Measurements from ENCODE around the gene PLG.
"Not testable (repeated sequence)": the region's sequence is repeated elsewhere in the genome, so short reads cannot be mapped to it uniquely, and the experiment has no call there.

The PLG gene

DNA sequence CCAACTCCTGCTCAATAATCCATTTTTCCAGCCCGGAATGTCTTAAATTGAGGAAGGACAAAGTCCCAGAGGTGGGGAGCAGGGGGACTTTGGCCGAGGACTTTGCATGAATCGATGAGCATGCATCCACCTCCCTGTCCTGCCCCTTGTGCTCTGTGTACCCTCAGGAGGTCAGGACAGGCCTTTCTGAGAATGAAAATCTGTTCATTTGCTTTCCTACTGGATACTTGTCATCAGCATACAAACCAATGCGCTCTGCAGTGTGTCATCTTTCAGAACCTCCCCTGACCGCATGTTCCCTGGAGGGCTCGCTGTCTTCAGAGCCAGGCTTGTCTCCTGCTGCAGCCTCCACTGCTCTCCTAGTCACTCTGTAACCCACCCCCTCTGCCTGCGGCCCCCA is 2.6 kb downstream of the PLG start:
- not testable (repeated sequence) for DNase-seq (ENCODE audit: low spot score)

DNA sequence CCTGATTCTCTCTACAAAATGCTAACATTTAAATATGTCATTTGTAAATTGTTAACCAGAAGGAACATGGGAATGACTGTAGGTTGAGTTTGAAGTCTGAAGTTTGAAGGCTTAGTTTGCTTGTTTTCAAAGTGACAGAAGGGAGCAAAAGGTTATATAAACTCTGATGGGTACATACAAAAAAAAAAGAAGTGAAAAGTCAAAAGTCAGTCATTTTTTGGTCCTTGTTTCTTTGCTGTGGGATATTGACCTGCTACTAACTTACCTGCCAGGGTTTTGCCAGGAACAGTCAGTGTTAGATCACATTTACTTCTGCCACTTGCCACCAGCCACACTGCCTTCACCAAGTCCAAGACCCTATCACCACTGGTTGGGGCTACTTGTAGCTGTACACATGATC is 6.9 kb downstream of the PLG start:
- DNase-seq (ENCODE audit: low spot score) = not testable (repeated sequence)

DNA sequence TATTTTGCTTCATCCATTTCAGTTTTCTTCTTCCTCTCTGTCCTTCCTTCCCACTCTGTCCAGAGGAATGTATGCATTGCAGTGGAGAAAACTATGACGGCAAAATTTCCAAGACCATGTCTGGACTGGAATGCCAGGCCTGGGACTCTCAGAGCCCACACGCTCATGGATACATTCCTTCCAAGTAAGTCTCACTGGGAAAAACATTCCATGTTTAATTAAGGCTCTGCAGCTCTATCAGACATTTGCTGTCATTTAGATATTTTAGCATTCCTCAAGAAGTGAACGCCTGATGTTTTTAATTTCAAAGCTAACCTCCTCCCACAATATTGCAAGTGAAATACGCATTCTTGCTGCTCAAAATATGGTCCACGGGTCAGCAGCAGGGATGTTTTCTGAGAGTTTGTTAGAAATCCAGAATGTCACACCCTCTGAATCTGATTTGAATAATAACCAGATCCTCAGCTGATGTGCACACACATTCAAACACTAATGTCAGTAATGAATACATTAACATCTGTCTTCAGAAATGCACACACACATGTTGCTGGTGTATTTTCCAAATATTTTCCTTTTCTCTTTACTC is 12.8 kb downstream of the PLG start:
- DNase-seq (ENCODE audit: low spot score) = no peak

DNA sequence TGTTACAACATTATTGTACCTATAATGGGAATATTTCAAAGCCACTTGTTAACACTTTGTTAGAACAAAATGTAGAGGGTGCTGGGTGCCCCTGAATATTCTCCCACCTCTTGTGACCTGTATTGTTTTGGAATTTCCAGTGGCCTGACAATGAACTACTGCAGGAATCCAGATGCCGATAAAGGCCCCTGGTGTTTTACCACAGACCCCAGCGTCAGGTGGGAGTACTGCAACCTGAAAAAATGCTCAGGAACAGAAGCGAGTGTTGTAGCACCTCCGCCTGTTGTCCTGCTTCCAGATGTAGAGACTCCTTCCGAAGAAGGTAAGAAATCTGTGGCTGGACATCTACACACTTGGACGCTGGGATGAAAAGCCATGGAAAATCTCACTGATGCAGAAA is 28.9 kb downstream of the PLG start:
- DNase-seq (ENCODE audit: low spot score) = no peak

DNA sequence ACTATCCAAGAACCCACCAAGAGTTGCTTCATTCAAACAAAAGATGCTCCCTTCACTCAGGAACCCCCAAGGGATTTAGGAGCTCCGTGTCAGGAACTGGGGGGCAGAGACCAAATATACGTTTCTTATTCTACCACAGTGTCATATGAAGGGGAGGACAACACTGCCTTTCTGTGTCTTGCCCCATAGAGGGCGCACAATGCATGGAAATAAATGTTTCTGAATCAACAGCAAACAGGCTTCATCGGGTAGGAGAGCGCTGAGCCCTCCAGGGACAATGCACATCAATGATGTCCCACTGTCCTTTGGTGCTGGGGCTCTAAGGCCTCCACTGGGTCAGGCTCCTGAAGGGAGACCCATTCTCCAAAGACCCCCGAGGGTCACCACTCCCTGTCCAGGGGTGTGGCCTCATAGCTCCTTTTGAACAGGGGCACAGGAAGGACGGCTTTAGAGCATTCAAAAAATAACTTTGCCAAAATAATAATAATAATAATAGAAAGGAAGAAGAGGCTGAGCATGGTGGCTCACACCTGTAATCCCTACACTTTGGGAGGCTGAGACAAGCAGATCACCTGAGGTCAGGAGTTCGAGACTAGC is 31.1 kb downstream of the PLG start:
- DNase-seq (ENCODE audit: low spot score) = peak; percentile 12

DNA sequence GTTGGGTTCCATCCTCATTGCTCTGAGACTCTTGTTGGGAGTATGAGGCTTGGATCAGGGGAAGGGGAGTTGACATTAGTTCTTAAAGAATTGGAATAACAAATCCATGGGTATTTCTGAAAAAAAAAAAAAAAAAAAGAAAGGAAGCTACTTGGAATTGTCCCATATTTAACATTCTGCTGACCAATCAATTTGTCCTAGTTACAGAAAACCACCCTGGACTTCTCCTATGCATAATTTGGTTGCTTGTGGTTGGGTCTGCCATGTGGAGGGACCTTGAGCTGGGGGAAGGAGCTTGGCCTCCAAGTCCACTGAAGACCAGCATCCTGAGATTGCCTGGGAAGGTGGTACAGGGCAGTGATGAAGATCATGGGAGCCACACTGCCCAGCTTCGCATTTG is 32.6 kb downstream of the PLG start:
- no peak for DNase-seq (ENCODE audit: low spot score)

DNA sequence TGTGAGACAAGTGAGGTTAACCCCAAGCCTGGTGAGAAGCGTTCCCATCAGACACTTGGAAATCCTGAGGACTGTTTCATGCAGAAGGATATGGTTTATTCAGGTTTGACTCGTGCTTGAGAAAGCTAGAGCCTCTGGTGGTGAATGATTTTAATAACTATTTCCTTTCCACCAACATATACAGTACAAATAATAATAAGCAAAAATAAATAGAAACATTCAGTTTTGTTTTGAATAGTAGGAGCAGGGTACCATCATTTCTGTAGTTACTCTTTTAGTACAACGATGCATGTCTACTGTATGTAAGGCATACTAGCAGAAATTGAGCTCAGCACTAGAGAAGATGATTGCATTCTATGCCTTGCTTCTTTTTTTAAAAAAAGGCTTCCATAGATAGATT is 33.5 kb downstream of the PLG start:
- no peak for DNase-seq (ENCODE audit: low spot score)

DNA sequence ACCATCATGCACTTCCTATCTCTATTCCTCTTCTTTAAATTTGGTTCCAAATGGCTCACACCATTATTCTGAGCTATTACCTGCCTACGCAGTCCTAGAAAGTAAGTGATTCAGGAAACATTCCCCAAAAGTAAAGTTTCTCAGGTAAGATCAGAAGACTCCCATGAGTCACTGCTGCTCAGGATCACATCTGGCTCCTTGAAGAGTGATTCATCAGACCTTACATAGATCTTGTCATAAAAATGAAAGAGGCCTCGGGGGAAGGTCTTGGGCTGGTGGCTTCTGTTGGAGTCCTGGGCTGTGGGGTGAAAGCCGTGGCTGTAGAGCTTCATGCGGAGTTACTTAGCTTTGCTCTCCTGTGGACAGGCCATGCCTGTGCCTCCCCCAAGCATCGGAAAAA is 35.9 kb downstream of the PLG start:
- no peak for DNase-seq (ENCODE audit: low spot score)

DNA sequence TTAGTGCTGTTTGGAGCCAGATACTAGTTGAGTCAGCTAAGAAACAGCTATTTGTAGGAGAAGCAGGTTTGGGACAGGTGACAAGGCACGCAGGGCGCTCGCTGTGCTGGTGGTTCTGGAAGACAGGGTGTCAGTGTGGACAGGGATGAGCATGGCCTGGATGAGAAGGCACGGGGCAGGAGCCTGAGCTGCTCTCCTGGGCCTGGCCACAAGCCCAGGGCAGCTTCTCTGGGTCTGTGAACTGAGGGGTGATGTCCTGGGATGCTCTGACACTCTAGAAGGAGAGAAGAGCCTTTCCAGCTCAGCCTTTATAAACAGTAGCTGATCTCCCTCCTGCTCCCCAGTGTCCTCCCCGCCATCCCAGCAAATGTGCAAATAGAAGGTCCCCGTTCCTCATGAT is 37.9 kb downstream of the PLG start:
- DNase-seq (ENCODE audit: low spot score) = no peak

DNA sequence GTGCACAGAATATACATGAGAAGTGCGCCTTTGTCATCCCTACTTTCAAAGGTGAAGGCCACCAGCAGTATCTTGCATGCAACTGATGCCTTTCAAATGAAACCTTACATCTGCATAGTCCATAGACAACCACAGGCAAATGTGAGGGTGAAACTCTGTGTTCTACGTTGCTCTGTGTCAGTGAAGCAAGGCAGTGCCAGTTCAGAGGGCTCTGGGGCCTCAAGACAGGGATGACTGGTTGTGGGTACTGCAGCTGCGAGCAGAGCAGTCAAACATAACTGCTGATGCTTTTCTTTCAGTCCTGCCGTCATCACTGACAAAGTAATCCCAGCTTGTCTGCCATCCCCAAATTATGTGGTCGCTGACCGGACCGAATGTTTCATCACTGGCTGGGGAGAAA is 39.0 kb downstream of the PLG start:
- DNase-seq (ENCODE audit: low spot score) = not testable (repeated sequence)

DNA sequence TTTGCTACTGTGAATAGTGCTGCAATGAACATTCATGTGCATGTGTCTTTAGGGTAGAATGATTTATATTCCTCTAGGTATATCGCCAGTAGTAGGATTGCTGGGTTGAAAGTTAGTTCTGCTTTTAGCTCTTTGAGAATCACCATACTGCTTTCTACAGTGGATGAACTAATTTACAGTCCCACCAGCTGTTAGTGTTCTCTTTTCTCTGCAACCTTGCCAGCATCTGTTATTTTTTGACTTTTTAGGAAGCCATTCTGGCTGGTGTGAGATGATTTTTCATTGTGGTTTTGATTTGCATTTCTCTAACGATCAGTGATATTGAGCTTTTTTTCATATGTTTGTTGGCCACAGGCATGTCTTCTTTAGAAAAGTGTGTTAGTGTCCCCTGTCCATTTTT is 40.0 kb downstream of the PLG start:
- no peak for DNase-seq (ENCODE audit: low spot score)

DNA sequence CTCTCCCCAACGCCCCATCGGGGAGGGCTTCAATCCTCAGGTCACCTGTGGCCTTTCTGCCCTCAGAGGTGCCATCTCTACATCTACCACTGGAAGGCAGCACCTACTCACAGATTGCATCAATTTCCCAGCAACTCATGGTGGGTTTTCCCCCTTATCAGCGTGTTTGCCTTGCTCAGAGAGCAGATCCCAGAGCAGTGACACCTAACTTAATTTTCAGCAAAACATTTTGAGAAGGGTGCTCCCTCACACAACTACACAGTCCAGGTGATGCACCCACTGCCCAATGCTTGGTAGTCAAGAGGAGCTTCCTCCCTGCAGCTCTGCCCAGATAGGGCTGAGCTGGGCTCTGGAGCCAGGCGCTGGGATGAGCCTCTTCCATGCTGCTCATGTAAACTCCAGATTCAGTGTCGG is 48.2 kb downstream of the PLG start:
- DNase-seq (ENCODE audit: low spot score) = no peak

DNA sequence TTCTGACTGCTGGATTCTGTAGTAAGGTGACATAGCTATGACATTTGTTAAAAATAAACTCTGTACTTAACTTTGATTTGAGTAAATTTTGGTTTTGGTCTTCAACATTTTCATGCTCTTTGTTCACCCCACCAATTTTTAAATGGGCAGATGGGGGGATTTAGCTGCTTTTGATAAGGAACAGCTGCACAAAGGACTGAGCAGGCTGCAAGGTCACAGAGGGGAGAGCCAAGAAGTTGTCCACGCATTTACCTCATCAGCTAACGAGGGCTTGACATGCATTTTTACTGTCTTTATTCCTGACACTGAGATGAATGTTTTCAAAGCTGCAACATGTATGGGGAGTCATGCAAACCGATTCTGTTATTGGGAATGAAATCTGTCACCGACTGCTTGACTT is 51.2 kb downstream of the PLG start:
- DNase-seq (ENCODE audit: low spot score) = not testable (repeated sequence)

DNA sequence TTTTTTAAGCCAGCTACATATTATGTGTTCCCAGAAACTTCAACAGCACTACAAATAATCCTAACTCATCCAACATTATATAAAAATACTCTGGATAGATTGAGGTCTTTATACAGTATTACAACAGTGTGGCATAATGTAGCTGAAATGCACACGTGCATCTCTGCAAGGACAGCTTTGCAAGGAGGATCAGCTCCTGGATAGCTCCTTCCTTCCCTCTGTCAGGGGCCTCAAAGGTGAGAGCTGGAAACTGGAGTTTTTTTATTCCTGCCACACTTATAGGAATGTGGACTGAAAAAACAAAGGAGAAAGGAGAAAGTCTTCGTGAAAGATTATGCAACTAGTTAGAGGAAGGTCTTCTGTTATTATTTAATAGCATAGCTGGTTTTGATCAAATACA is 53.1 kb downstream of the PLG start:
- no peak for DNase-seq (ENCODE audit: low spot score)

DNA sequence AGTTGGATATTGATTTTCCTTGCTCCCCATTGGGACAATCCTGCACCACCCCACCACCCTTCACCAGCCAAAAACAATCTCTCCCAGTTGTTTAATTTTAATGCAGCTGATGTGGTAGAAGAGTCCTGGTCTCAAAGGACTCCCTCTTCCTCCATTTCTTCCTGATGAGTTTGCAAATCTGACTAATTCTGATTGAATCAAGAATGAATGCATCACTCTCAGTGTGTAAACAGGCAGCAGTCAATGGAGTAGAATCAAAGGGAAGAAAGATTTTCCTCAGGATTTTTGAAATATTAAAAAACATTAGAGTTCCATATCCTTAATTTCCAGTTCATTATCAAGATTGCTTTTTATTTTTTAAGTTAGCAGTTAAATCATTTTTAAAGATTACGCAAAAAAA is 54.0 kb downstream of the PLG start:
- DNase-seq (ENCODE audit: low spot score) = no peak

DNA sequence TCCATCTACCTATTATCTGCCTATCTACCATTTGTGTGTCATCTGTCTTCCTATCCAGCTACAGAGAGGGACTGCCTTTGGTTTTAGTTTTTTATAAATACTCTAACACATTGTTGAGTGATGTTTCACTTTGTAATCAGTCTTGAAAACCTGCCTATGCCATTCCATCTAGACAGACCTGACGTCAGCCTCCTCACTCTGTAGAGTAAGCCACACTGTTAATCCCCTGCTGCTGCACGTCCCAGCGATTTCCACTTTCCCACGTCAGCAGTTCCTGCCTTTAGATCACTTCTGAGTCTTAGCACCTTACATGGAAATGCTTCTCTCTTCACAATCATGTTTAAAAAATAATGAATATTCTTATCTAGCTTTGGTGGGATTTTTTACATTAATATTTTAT is 54.8 kb downstream of the PLG start:
- DNase-seq (ENCODE audit: low spot score) = no peak

DNA sequence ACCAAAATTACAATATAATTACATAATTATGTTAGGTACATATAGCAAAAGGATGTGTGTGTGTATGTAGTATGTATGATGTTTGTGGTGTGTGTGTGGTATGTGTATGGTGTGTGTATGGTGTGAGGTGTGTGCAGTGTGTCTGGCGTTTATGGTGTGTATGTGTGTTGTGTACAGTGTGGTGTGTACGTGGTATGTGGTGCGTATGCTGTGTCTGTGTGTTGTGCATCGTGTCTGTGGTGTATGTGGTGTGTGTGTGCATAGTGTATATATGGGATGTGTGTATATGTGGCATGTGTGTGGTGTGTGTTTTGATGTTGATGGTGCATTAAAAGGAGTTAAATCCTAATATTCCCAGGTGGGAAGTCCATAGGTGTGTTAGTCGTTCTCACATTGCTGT is 62.8 kb downstream of the PLG start:
- DNase-seq (ENCODE audit: low spot score) = no peak

DNA sequence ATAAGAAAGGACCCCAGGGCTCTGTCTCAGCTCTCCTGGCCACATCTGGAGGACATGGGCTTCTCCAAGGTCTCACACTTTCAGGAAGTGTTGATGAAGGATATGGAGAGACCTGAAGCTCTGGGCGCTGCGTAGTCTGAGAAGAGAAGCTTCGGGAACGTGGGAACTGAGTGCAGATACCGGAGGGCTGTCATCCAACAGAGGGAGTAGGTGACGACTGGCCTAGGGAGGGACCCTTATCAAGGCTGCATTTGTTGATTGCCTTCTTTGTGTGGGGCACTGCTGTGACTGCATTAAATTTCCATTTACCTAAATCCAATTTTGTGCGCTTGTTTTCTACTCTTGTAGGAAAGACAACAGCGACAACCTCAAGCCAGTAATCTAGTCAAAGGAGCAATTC is 63.4 kb downstream of the PLG start:
- DNase-seq (ENCODE audit: low spot score) = no peak

DNA sequence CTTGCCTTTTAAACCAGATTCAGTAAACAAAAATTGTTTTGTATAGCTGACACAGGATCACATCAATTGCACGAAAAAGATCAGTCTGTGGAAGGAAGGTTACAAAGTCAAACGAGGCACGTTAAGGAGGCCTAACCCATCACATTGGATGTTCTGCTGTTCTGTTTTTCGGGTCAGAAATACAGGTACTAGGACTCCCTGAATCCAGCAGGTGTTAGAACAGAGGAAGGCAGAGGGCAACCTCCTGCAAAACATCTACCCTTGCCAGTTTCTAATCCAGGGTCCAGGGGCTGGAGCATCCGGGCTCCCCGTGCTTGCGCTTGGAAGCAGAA is 64.6 kb downstream of the PLG start:
- DNase-seq (ENCODE audit: low spot score) = no peak

DNA sequence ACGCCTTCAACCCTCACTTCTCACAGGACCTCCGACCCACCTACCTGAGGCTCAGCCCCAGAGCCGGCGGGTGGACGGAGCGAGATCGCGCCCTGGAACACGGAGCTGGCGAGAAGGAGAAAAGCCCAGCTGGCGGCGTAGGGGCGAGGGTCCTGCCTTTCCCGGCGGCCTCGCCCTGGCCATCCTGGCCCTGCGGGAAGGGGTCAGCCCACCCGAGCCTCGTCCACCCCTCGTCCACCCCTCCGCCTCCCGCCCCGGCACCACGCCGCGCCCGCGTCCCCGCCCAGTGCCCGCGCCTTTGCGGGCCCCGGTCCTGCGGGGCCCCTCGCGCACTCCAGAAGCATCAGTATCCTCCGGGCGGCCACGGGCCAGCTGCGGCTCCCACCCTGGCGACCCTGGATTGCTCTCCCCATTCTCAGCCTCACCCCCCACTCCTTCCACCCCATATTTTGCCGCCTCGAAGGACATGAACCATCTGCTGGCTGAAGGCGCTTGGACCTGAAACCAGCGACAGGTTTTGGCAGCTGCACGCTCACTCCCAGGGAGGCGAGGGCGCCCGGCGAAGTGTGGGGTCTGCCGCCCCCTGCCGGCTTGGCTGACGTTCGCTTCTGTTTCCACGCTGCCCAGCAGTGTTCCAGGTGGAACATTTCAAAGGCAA is 65.1 kb downstream of the PLG start:
- no peak for DNase-seq (ENCODE audit: low spot score)

DNA sequence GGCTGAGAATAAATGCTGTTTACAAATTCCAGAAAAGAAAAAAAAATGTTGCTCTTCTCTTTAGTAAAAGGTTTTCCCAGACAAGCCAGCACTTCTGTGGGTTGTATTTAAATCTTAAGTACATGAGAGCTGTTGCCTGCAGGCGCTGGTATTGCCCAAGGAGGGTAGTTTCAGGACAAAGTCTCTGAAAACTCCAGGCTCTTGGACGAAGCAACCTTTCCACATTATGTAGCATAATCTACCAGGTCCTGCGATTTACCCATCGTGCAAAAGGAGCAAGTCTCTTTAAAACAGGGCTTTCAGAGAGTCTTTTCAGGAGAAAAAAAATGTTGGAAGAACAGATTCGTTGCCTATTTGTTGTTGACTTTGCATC is 65.6 kb downstream of the PLG start:
- no peak for DNase-seq (ENCODE audit: low spot score)

DNA sequence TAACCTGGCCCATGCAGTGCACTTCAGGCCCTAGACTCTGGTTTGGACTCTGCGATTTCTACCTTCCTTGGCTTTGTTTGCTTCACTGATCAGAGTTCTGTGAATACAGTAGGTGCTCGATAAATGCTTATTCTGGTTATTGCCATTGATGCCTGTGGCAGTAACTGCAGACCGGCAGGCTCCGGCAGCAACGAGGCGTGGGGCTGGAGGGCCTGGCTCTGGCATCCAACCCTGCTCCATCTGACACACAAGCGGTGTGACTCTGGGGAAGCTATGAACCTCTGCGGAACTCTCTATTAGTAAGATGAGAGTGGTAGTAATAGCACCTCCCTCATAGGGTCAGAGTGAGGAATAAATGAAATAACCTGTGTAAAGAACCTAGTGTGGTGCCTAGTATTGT is 66.1 kb downstream of the PLG start:
- DNase-seq (ENCODE audit: low spot score) = no peak

DNA sequence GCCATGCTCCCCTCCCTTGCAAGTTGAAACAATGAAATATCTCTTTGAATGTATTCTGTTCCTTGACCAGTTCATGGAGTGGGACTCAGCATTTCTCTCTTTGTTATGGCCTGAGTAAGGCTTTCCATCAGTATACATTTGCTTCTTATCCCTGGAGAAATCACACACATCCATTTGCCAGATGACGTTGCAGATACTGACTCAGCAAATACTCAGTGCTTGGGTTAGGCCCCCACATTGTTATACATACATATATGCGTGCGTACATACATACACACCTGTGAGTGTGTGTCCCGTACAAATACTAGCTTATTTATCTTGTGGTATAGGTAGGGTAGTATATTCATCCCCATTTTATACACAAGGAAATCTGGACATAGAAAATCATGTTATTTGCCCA is 72.4 kb downstream of the PLG start:
- DNase-seq (ENCODE audit: low spot score) = no peak

Data from hematopoietic multipotent progenitor cell treated with erythropoietin and hydrocortisone succinate and interleukin-3 and kit ligand, for 17 days (in vitro differentiated cells).